D341Med (cell line): ENCODE data around the gene NIBAN1.

Experiments
- DNase-seq: peaks from one replicate; pipeline ENCODE4 v3.0.0; 2012; ENCODE audit warnings: low spot score

Gene NIBAN1

DNA sequence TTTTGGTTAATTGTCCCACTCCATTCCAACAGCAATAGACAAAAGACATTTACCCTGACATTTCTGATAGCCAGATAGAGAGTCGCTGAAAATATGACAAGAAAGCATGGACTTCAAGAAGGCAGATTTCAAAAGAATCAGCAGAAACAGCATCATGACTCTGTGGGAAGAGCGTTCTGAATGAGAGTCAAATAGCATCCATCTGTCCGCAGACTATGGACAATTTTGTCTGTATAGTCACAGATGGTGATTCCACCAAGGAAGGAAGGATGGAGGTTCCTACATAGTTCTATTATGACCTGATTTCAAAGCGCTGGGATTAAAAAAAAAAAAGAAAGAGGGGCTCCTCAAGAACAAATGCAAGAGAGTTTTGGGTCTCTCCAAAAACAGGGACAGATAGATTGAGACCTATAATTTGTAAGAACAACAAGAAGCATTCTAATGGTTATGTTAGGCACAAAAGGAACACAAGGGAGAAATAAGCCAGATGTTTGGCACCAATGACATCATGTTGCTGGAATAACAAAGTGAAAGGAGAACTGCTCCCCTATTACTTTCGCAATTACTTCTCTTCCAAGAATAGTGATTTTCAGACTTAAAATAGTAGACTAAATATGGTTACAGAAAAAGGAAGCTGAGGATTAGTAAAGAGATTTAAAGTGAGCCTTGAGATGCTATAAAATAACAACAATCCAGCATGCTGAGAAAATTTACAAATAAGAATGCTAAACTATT, 28.5 kb downstream of the NIBAN1 start:
- DNase-seq: no peak

DNA sequence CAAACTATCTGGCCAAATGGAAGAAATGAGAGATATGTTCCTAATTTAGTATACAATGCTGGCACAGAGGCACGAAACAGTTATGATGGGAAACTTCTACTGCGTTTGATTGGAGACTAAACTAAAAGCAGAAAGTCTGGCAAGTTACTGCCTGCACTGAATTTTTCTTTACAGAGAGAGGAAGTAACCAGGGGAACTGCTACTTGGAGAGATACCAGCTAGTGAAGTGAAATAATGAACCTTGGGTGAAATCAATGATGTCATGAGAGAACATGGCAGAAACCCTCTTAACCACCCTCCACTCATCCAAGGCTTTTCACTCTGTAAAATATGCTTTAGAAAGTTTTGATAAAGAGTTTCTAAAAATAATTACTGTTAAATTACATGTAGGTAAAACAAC, 29.3 kb downstream of the NIBAN1 start:
- DNase-seq: no peak

DNA sequence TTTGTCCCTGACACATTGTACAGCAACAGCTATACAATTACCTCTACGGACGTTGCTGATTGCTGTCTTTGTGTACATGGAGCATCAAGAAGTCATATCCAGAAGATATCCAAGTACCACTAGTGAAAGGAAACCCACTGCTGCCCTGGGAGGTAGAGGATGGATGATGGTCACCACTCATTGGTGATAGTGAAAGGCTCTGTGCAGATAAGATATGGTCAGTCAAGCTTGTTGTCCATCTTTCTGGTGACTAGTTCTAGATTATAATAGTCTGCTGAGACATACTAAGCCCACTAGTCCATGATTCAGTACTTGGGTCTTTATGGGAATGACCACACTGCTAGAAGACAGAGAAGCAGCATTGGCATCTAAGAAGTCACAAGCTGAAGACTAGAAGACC, 30.3 kb downstream of the NIBAN1 start:
- no peak for DNase-seq

DNA sequence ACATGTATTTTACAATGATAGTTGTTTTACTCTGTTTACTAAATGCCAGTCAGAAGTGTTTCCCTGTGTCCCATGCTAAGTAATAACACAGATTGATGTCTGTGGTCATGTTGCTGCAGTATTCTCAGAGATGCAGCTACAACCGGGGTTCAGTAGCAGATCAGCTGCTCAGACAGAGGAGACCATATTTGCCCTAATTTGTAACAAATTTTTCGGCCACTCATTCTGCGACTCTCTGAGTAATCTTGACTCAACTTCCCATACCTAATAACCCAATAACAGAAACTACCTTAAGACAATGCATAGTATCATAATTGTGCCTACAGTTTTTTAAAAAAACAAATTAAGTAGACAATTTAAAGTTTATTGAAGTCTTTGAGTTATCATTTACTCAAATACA, 32.6 kb downstream of the NIBAN1 start:
- DNase-seq: no peak

DNA sequence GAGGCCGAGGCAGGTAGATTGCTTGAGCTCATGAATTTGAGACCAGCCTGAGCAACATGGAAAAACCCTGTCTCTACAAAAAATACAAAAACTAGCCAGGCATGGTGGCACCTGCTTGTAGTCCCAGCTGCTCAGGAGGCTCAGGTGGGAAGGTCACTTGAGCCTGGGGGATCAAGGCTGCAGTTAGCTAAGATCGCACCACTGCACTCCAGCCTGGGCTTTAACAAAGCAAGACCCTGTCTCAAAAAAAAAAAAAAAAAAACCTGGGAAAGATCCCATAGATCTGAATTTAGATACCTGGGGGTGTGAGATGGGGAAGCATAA, 32.9 kb downstream of the NIBAN1 start:
- DNase-seq: no peak

DNA sequence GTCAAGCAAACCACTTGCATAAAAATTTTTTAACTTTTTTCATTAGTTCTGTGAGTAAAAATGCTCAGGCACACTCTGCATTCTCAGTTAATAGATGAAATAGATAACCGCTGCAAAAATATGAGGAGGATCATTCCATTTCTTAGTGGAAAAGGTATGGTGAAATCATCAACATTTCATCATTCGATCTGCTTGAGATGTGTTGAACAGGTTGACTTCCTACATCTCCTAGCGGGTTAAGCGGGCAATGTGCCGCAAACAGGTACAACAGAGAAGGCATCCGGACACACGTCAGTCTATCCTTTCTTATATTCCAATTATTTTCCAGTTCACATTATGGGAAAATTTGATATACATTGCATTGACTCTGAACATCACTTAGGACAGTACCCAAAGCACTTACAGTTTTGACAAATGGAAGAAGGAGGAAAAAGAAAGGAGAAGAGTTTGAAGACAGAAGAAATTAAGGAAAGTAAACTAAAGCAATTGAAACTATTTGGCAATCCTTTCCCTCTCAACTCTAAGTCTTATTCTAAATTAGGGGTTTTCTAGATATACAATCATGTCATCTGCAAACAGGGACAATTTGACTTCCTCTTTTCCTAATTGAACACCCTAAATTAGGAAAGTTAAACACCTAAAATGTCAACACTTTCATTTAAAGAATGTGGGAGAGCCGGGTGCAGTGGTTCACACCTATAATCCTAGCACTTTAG, 33.5 kb downstream of the NIBAN1 start:
- no peak for DNase-seq

DNA sequence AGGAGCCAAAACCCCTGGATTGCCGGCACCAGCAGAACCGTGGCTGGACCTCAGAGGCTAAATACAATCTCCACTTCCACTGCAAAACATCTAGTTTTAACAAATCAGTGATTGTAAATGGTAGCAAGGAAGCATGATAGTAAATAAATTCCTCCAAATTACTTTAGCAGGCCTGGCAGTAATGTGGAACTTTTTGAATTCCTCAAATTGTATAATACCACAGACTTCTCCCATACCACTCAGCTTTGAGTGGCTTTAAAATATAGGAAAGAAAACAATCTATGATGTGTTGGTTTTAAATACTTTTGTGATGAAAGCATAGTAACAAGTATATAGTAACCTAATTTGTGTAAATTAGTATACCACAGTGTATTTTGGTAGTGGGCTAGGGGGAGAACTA, 34.1 kb downstream of the NIBAN1 start:
- DNase-seq: no peak

DNA sequence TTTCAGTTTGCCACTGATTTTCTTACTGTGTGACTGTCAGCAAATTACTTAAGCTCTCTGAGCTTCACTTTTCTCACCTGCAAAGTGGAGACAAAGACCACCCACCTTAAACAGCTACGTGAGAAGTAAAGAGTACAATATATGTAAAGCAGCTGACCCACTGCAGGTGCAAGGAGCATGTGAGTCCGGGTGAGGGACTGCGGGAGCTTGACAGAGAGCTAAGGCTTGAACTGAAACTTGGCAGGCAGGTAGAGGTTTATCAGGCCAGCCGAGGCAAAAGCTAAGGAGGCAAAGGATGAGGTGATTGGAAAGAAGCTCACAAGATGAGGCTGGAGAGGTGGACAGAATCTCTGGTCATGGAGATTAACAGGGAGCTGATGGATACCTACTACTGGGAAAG, 36.6 kb downstream of the NIBAN1 start:
- DNase-seq: no peak

DNA sequence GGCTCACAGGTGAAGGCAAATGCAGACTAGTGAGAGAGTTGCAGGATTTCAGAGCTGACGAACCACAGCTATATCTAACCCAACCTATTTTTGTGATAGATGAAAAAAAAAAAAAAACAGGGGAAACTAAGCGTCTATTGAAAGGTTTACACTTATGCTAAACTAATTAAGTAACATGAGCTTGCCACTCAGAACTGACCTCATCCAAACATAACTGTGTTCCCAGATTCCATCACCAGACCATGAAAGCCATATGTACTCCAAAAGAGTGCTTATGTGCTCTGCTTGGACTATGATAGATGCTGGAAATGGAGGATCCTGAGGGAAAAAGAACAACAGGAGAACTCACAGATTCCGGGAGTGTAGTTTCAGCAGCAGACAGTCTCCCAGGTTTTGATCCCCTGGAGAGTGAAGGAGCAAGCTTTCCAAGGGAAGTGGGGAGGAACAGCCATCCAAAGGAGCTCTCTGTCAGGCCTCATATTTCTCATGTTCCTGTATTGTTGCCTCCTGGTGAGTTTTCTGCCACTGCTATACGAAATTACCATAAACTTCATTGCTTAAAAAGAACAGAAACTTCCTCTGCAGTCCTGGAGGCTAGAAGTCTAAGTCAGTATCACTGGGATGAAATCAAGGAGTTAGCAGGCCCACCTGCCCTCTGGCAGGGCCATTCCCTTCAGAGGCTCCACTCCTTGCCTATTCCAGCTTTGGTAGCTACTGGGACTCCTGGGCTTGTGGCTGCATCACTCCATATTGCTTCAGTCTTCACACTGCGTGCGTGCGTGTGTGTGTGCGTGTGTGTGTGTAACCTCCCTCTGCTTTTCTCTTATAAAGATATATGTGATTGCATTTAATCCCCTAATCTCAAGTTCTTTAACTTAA, 38.1 kb downstream of the NIBAN1 start:
- no peak for DNase-seq

DNA sequence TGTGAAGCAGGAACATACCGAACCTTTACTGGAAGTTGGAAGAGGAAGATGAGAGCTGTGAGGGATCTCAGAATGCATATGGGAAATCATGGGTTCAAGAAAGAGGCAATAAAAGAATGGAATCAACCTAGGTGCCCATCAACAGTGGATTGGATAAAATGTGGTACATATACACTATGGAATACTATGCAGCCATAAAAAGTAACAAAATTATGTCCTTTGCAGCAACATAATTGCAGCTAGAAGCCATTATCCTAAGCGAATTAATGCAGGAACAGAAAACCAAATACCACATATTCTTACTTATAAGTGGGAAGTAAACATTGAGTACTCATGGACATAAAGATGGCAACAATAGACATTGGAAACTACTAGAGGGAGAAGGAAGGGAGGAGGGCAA, 40.4 kb downstream of the NIBAN1 start:
- DNase-seq: no peak

DNA sequence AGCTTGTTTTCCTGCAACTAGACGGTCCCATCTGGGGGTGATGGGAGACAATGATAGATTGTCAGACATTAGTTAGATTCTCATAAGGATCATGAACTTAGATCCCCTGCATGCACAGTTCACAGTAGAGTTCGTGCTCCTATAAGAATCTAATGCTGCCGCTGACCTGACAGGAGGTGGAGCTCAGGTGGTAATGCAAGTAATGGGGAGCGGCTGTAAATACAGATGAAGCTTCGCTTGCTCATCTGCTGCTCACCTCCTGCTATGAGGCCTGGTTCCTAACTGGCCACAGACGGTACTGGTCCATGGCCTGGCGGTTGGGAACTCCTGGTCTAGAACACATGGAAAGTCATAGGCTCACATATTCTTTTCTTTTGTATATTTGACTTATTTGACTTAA, 42.0 kb downstream of the NIBAN1 start:
- DNase-seq: no peak

DNA sequence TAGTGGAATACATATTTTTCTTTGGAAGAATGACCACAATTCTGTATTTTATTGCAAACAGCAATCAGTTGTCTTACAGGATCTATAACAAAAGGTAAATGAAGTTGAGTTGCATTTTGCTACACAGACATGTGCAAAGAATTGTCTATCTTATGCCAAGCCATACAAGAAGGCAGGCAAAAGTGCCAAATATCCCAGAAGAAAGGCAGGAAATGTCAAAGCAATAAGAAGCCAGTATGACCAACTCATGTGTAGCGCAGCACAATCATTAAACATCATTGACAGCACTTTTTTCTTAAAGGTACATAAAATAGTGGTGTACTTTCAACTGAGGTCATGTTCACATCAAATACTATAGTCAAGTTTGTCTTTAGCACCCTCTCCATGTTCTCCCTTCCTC, 42.7 kb downstream of the NIBAN1 start:
- DNase-seq: no peak

DNA sequence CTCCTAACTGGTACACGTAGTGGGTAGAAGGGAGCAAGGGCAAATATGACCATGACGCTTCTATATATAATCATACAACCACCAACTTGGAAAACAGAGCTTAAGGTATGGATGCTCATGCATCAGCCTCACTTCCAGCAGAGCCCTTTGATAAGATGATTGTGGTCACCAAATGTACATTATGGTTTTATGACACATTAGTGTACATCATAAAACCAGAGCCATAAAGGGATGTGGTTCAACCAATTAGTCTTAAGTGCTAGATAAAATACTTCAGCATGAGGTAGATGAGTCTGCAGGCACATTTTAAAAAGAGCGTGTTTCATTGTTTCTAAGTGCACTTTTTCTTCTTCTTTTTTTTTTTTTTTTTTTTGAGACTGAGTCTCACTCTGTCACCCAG, 43.7 kb downstream of the NIBAN1 start:
- no peak for DNase-seq

DNA sequence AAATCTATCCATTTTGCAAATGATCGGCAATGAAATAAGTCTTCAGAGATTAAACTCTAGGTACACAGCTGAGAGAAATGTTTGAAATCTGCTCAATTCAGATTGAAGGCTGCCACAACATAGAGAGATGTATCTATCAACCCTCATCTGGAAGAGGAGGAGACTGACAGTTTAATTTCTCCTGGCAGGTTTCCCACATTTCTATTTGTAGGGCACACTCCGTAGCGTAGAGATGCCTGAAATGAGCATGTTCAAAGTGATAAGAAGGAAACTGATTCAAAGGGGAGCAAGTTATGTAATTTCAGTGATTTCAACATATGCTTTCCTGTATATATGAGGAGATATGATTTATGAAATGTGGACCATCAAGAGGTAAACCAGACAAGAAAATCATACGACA, 44.1 kb downstream of the NIBAN1 start:
- DNase-seq: no peak

DNA sequence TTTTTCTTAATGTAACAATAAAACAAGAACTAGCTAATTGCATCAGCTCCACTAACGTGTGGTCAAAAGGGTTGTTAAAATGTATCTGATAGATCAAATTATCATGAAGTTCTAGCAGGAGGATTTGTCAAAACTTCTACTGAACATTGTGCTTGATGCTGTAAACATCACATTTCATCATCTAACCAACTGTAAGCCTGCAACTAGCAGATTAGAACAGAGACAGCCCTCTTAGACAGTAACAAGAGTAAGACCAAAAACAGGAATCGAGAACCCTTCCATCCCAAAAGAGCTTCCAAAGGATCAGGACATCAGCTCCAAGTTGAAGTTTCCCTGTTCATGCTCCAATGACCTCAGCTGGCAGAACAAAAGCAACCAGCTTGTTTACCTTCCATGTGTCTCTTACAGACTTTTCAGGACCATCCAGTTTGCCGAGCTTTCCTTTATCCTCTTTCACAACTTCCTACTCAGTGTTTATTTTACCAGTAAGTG, 44.6 kb downstream of the NIBAN1 start:
- no peak for DNase-seq

DNA sequence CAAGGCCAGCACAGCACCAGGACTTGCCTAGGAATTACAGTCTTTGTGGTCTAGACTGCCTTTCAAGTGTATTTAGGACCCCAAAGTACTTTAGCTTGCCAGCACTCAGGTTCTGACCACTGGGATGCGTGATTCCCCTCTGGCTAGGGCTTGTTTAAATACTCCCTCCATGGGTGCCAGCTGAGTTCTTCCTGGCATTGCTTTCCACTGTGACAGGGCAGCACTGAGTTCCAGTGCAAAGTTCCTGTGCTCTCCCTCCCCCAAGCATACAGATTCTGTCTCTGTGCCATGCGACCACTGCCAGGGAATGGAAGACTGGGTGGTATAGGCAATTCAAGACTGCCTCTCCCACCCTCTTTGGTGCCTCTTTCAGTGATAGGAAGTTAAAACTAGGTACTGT, 45.9 kb downstream of the NIBAN1 start:
- DNase-seq: no peak
